GM12801 (cell line): ENCODE results near the gene SORCS2.

Experiments used
- TF ChIP-seq, protein P1 (sequence below): IDR thresholded peaks from one replicate; pipeline ENCODE4 v1.5.1; 2011; ENCODE audit warnings: control low read depth; ENCODE audit not compliant: insufficient read length; ENCODE audit errors: extremely low read depth

The SORCS2 gene

GRCh38 chr4:7775396-7775795, 583.1 kb downstream of the SORCS2 start:
- TF ChIP-seq, protein P1, sequence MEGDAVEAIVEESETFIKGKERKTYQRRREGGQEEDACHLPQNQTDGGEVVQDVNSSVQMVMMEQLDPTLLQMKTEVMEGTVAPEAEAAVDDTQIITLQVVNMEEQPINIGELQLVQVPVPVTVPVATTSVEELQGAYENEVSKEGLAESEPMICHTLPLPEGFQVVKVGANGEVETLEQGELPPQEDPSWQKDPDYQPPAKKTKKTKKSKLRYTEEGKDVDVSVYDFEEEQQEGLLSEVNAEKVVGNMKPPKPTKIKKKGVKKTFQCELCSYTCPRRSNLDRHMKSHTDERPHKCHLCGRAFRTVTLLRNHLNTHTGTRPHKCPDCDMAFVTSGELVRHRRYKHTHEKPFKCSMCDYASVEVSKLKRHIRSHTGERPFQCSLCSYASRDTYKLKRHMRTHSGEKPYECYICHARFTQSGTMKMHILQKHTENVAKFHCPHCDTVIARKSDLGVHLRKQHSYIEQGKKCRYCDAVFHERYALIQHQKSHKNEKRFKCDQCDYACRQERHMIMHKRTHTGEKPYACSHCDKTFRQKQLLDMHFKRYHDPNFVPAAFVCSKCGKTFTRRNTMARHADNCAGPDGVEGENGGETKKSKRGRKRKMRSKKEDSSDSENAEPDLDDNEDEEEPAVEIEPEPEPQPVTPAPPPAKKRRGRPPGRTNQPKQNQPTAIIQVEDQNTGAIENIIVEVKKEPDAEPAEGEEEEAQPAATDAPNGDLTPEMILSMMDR = no peak

GRCh38 chr4:7777017-7777710, 584.8 kb downstream of the SORCS2 start:
- TF ChIP-seq, protein P1 = no peak

DNA sequence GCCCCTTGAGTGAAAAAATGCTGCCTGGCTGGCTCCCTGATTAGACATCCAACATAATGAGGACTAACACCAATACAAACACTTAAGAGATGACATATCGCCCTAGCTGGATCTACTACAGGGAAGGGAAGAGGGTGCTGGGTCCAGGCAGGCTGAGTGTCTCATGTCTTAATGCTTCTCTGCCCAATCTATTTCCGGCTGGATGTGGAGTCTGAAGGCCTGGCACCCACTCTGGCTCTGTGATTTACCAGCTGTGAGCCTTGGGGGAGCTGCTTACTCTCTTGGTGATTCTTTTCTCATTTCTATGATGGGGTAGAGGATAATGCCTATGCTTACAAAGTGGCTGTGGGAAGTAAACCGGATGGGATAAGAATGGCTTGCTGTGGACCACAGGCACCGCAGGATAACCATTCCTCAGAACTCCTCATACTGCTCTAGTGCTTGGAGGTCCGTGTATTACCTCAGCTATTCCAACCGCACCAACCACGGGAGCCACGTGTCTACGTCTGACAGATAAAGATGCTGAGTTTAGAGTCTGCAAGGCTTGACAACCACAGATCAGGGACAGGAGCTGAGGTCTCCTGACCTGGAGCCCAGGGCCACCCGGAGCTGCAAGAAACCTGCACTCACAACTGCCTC, 585.7 kb downstream of the SORCS2 start:
- TF ChIP-seq, protein P1 = no peak

- TF ChIP-seq, protein P1 = no peak
Observed at GRCh38 chr4:7778510-7779431, 586.4 kb downstream of the SORCS2 start.

DNA sequence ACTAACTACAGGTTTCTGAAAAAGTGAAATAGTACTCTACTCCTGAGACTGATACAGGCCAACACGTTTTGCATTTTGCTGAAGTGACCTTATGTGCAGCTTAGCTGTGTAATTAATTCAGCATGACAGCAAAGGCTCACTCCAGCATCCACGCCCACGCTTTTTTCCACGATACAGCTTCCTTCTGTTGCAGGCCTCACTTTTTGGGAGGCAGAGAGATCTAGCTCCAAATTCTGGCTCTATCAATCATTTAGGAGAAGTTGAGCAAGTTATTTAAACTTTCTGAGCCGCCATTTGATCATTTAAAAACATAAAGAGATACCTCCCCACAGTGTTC, 587.1 kb downstream of the SORCS2 start:
- TF ChIP-seq, protein P1 = no peak

DNA sequence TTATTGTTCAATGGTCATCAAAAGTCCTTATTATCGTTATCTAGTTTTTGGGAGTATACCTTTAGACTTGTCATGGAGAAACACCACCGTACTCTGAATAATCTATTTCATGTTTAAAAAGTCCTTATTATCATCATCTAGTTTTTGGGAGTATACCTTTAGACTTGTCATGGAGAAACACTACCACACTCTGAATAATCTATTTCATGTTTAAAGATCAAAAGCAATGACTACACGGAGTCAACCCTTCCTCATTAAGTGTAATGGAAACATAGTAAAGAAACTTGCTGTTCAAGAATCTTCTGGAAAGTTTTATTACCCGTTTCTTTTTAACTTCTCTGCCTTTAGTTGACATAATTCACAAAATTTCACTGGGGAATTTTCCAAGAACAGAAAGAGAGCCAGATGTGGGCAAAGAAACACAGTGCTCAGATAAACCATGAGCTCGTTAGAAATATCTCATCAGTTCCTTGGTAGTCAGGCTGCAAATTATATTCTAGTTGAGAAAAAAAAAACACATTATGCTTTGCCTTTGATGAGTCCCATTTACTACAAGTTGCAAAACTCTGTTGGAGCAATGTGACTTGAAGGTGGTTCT, 588.5 kb downstream of the SORCS2 start:
- TF ChIP-seq, protein P1 = no peak

GRCh38 chr4:7781366-7781765, 589.0 kb downstream of the SORCS2 start:
- TF ChIP-seq, protein P1 = no peak
